Hepatocyte (in vitro differentiated cells): ENCODE results near the gene AP3S2. TPM values are rescaled to one million over a fixed set of nuclear protein-coding genes. Genes with fewer than 3 reads are reported as not detected.
"Not testable (repeated sequence)": the region's sequence is repeated elsewhere in the genome, so short reads cannot be mapped to it uniquely, and the experiment has no call there.

ENCODE experiments used
- DNase-seq: peaks from one replicate; pipeline ENCODE4 v3.0.0-alpha.2; 2016; ENCODE audit warnings: low spot score
- H2AFZ ChIP-seq: fragments of 200-600 bp; sonication (generic); 2 replicates; pipeline ENCODE4 v1.6.0; 2016; ENCODE audit warnings: antibody characterized with exemption, mild to moderate bottlenecking
- H3K27ac ChIP-seq: fragments of 200-600 bp; sonication (generic); 2 replicates; pipeline ENCODE4 v1.5.1; 2016; ENCODE audit warnings: mild to moderate bottlenecking
- H3K27me3 ChIP-seq: fragments of 200-600 bp; sonication (generic); 2 replicates; pipeline ENCODE4 v1.6.1; 2016
- H3K36me3 ChIP-seq: fragments of 200-600 bp; sonication (generic); replicated peaks from 2 replicates; pipeline ENCODE4 v1.5.1; 2016; ENCODE audit warnings: low read depth; ENCODE audit not compliant: insufficient read depth
- H3K4me1 ChIP-seq: fragments of 200-600 bp; sonication (generic); 2 replicates; pipeline ENCODE4 v1.5.1; 2016; ENCODE audit warnings: mild to moderate bottlenecking, moderate library complexity; ENCODE audit not compliant: insufficient read depth
- H3K4me2 ChIP-seq: fragments of 200-600 bp; sonication (generic); 2 replicates; pipeline ENCODE4 v1.6.0; 2016
- H3K4me3 ChIP-seq: fragments of 200-600 bp; sonication (generic); 2 replicates; pipeline ENCODE4 v1.5.1; 2016; ENCODE audit warnings: mild to moderate bottlenecking
- H3K79me2 ChIP-seq: fragments of 200-600 bp; sonication (generic); 2 replicates; pipeline ENCODE4 v1.6.0; 2017; ENCODE audit warnings: mild to moderate bottlenecking
- H3K9me2 ChIP-seq: fragments of 200-600 bp; sonication (generic); replicated peaks from 2 replicates; pipeline ENCODE4 v1.6.0; 2017; ENCODE audit warnings: mild to moderate bottlenecking; ENCODE audit not compliant: insufficient read depth
- H3K9me3 ChIP-seq: fragments of 200-600 bp; sonication (generic); 2 replicates; pipeline ENCODE4 v1.5.1; 2016; ENCODE audit warnings: low read depth, mild to moderate bottlenecking
- H4K20me1 ChIP-seq: fragments of 200-600 bp; sonication (generic); 2 replicates; pipeline ENCODE4 v1.6.0; 2016; ENCODE audit warnings: mild to moderate bottlenecking; ENCODE audit not compliant: insufficient read depth, poor library complexity, severe bottlenecking
- EZH2 ChIP-seq: fragments of 200-600 bp; sonication (generic); IDR thresholded peaks from 2 replicates; pipeline ENCODE4 v1.6.1; 2016; ENCODE audit warnings: antibody characterized with exemption, mild to moderate bottlenecking, borderline replicate concordance
- EZH2phosphoT487 ChIP-seq: fragments of 200-600 bp; sonication (generic); IDR thresholded peaks from one replicate; pipeline ENCODE4 v1.6.1; 2018; ENCODE audit warnings: antibody characterized with exemption, mild to moderate bottlenecking, low read depth, moderate library complexity; ENCODE audit not compliant: unreplicated experiment, severe bottlenecking
- WGBS: methylation state at CpG from one replicate; pipeline ENCODE4 v1.1.6; 2016; ENCODE audit warnings: low lambda C conversion rate; ENCODE audit errors: missing lambda C conversion rate; 5-methylcytosine and 5-hydroxymethylcytosine counted together
- polyA plus RNA-seq: library from polyadenylated mRNA; unstranded; fragments of >200 nt; fragmentation: Nextera tagmentation; extraction: Ambion mirVana; gene quantifications from 2 replicates; pipeline ENCODE4 v1.2.1, GENCODE V29; 2016
- total RNA-seq: library from RNA; depleted of rRNA; stranded (reverse); fragments of >200 nt; gene quantifications from 2 replicates; pipeline ENCODE4 v1.2.3, GENCODE V29; 2014
- TF ChIP-seq, protein P1 (sequence below): fragments of 200-600 bp; sonication (generic); IDR thresholded peaks from 2 replicates; pipeline ENCODE4 v1.5.1; 2016; ENCODE audit warnings: antibody characterized with exemption, mild to moderate bottlenecking; ENCODE audit not compliant: poor library complexity

Gene AP3S2
- total and polyA plus RNA-seq, 2 experiments from 2014 or later, result 14.2 to 61.2 TPM

GRCh38 chr15:89792106-89792805, 101.5 kb downstream of the AP3S2 start:
- Histone ChIP-seq H3K9me2 (no peaks in the 10 kb centered on the region), H3K4me2 (no peak overlapping the region), H3K36me3 (no peaks in the 10 kb centered on the region), H4K20me1 (no peaks in the 10 kb centered on the region), H3K27me3 (no peaks in the 10 kb centered on the region), H3K4me3 (no peak overlapping the region), H3K79me2 (no peaks in the 10 kb centered on the region), H3K4me1 (no peaks in the 10 kb centered on the region), H3K27ac (no peak overlapping the region), H2AFZ (no peak overlapping the region), H3K9me3 (peaks cover 3% of the 10 kb centered on the region)
- 95% methylated on average over 22 of the region's 22 CpGs for WGBS
- TF ChIP-seq EZH2 (no peak), EZH2phosphoT487 (no peak)
- TF ChIP-seq, protein P1, sequence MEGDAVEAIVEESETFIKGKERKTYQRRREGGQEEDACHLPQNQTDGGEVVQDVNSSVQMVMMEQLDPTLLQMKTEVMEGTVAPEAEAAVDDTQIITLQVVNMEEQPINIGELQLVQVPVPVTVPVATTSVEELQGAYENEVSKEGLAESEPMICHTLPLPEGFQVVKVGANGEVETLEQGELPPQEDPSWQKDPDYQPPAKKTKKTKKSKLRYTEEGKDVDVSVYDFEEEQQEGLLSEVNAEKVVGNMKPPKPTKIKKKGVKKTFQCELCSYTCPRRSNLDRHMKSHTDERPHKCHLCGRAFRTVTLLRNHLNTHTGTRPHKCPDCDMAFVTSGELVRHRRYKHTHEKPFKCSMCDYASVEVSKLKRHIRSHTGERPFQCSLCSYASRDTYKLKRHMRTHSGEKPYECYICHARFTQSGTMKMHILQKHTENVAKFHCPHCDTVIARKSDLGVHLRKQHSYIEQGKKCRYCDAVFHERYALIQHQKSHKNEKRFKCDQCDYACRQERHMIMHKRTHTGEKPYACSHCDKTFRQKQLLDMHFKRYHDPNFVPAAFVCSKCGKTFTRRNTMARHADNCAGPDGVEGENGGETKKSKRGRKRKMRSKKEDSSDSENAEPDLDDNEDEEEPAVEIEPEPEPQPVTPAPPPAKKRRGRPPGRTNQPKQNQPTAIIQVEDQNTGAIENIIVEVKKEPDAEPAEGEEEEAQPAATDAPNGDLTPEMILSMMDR, result no peak
- no peak for DNase-seq

DNA sequence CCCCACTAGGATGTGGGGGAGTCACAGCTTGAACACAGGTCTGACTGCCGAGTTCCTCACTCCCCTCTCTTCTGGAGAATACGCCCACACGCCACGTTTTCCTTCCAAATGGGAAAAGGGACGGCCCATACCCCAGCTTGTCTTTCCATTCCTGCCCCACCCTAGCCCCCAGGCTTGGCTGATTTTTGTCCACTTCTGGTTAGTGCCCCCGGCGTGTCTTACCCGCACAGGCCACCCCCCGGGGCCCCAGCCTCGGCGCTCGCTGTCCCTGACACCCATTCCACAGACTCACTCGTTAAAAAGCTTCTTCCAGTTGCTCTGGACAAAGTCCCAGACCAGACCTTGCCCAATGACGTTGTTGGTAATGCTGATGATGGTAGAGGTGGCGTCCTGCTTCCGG, 103.1 kb downstream of the AP3S2 start:
- Histone ChIP-seq H3K9me3 (peaks cover 3% of the 10 kb centered on the region), H2AFZ (no peak overlapping the region), H3K27me3 (no peaks in the 10 kb centered on the region), H3K4me3 (no peak overlapping the region), H3K9me2 (no peaks in the 10 kb centered on the region), H3K4me2 (no peak overlapping the region), H3K79me2 (no peaks in the 10 kb centered on the region), H4K20me1 (no peaks in the 10 kb centered on the region), H3K36me3 (no peaks in the 10 kb centered on the region), H3K4me1 (no peaks in the 10 kb centered on the region), H3K27ac (no peak overlapping the region)
- DNase-seq, result no peak
- 95% methylated on average over 14 of the region's 16 CpGs for WGBS
- TF ChIP-seq EZH2phosphoT487, result no peak
- TF ChIP-seq EZH2, result no peak
- TF ChIP-seq, protein P1, result no peak

- no peak overlapping the region for H3K27ac ChIP-seq
- TF ChIP-seq EZH2 (no peak), EZH2phosphoT487 (no peak)
- TF ChIP-seq, protein P1, result no peak
- 85% methylated on average over 10 of the region's 10 CpGs for WGBS
Observed at GRCh38 chr15:89790206-89790605, 103.6 kb downstream of the AP3S2 start.

GRCh38 chr15:89788585-89788984, 105.2 kb downstream of the AP3S2 start:
- not testable (repeated sequence) for H3K79me2 ChIP-seq, H3K9me2 ChIP-seq, H4K20me1 ChIP-seq, H3K4me2 ChIP-seq, H3K27me3 ChIP-seq, DNase-seq, H3K9me3 ChIP-seq, H2AFZ ChIP-seq, H3K4me3 ChIP-seq, H3K36me3 ChIP-seq, H3K27ac ChIP-seq
- peaks cover 17% of the 10 kb centered on the region for H3K4me1 ChIP-seq
- 97% methylated on average over 4 of the region's 4 CpGs for WGBS

More at GRCh38 chr15:89790206-89790605, 103.6 kb downstream of the AP3S2 start:
- Histone ChIP-seq H3K9me3 (peaks cover 3% of the 10 kb centered on the region), H3K4me2 (no peak overlapping the region), H2AFZ (no peak overlapping the region), H3K9me2 (no peaks in the 10 kb centered on the region), H3K36me3 (no peaks in the 10 kb centered on the region), H3K4me3 (no peak overlapping the region), H4K20me1 (no peaks in the 10 kb centered on the region), H3K79me2 (no peaks in the 10 kb centered on the region), H3K4me1 (peaks cover under 1% of the 10 kb centered on the region), H3K27me3 (no peaks in the 10 kb centered on the region)
- DNase-seq, result no peak
